Measurements from ENCODE around the gene NEK4. TPM values are rescaled to one million over a fixed set of nuclear protein-coding genes. Genes with fewer than 3 reads are reported as not detected.

Gene NEK4
- total and polyA plus RNA-seq, 10 of the 15 experiments (the other 5 are each of a cell fraction or from before 2014, with no cell fraction given), result 7.0 to 29.1 (median 16.4) TPM

DNA sequence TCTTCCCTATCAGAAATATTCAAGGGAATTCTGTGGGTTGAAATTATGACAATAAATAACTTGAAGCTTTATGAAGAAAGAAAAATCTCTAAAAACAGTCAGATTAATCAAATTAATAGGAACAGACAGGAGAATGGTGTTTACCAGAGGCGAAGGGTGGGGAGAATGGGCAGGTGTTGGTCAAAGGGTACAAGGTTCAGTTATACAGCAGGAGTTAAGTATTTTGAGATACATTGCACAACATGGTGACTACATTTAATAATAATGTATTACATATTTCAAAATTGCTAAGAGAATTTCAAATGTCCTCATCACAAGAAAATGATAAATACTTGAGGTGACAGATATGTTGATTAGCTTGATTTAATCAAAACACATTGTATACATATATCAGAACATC lies 46.2 kb downstream of the NEK4 start:
- RAD21 ChIA-PET (ENCODE audit: unreplicated experiment), result no interaction called here
- no peaks in the 10 kb centered on the region for H3K79me2 ChIP-seq (ENCODE audit: control insufficient read depth, insufficient read depth, low read length)
- no TSS peak for BruUV-seq (replicated peaks)
- H3K9ac ChIP-seq (ENCODE audit: control insufficient read depth, insufficient read depth, low read length), result no peak overlapping the region
- intact Hi-C loops (cut with micrococcal nuclease; ENCODE audit: unreplicated experiment), result no loop called here
- POLR2A ChIA-PET, result interaction anchor here (0.5 to 1.0 kb wide), 2 partner anchors 12 to 157 kb away, joined by 3 read pairs; no protein-coding TSS in a partner anchor
- H4K20me1 ChIP-seq (ENCODE audit: control insufficient read depth, insufficient read depth), result no peaks in the 10 kb centered on the region
- peaks cover 3% of the 10 kb centered on the region; the same call in 2 of the 3 replicates for H3K9me3 ChIP-seq (replicated peaks; ENCODE audit: control insufficient read depth, insufficient read depth, low read length)
- SMC1A ChIA-PET (ENCODE audit: uncharacterized antibody, unreplicated experiment), result interaction anchor here (1.0 to 1.1 kb wide), 2 partner anchors 13 to 28 kb away, joined by 3 read pairs; no protein-coding TSS in a partner anchor
- no peak overlapping the region for H2AFZ ChIP-seq (ENCODE audit: control insufficient read depth, low read depth, low read length)
- ATAC-seq (no peak), FAIRE-seq (no peak), DNase-seq (ENCODE audit: low read depth, low spot score) (no peak)
- peaks cover 27% of the 10 kb centered on the region for H3K4me1 ChIP-seq (ENCODE audit: control insufficient read depth, insufficient read depth, low read length)
- no peaks in the 10 kb centered on the region for H3K36me3 ChIP-seq (ENCODE audit: control insufficient read depth in 2 of 2, insufficient read depth in 2 of 2, low read length in 1 of 2)
- no peak overlapping the region for H3K27ac ChIP-seq (ENCODE audit: control insufficient read depth, insufficient read depth)
- TF ChIP-seq NR2C2 (IDR thresholded peaks at IDR 0.05; ENCODE audit: borderline replicate concordance, control insufficient read depth, insufficient read length, low read depth), result no peak
- in situ Hi-C loops (cut with MboI), result no loop called here
- CTCF ChIA-PET, result no interaction called here
- no peak overlapping the region for H3K4me3 ChIP-seq
- 100% methylated on average over 1 of the region's 1 CpG for WGBS (ENCODE audit: insufficient coverage, insufficient replicate concordance, low lambda C conversion rate, missing lambda C conversion rate)
- H3K4me2 ChIP-seq (ENCODE audit: control insufficient read depth, insufficient read depth), result no peak overlapping the region
- no peaks in the 10 kb centered on the region for H3K27me3 ChIP-seq (replicated peaks in 1 of 2; ENCODE audit: control insufficient read depth in 2 of 2, insufficient read depth in 2 of 2, low read length in 1 of 2)

DNA sequence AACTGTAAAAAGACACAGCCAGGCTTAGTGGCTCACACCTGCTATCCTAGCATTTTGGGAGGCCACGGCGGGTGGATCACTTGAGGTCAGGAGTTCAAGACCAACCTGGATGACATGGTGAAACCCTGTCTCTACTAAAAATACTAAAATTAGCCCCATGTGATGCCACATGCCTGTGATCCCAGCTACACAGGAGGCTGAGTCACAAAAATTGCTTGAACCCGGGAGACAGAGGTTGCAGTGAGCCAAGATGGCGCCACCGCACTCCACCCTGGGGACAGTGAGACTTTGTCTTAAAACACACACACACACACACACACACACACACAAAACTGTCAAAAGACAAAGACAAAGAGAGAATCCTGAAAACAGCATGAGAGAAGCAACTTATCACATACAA lies 46.8 kb downstream of the NEK4 start:
- no peak for FAIRE-seq
- DNase-seq (ENCODE audit: low read depth, low spot score), result no peak
- Histone ChIP-seq H2AFZ (ENCODE audit: control insufficient read depth, low read depth, low read length) (no peak overlapping the region), H3K36me3 (ENCODE audit: control insufficient read depth in 2 of 2, insufficient read depth in 2 of 2, low read length in 1 of 2) (no peaks in the 10 kb centered on the region), H3K4me2 (ENCODE audit: control insufficient read depth, insufficient read depth) (no peak overlapping the region), H3K4me1 (ENCODE audit: control insufficient read depth, insufficient read depth, low read length) (peaks cover 27% of the 10 kb centered on the region), H3K27ac (ENCODE audit: control insufficient read depth, insufficient read depth) (no peak overlapping the region), H3K9me3 (replicated peaks; ENCODE audit: control insufficient read depth, insufficient read depth, low read length) (peaks cover 2% of the 10 kb centered on the region; the same call in 2 of the 3 replicates), H3K27me3 (replicated peaks in 1 of 2; ENCODE audit: control insufficient read depth in 2 of 2, insufficient read depth in 2 of 2, low read length in 1 of 2) (no peaks in the 10 kb centered on the region), H3K9ac (ENCODE audit: control insufficient read depth, insufficient read depth, low read length) (no peak overlapping the region), H3K4me3 (no peak overlapping the region), H3K79me2 (ENCODE audit: control insufficient read depth, insufficient read depth, low read length) (no peaks in the 10 kb centered on the region), H4K20me1 (ENCODE audit: control insufficient read depth, insufficient read depth) (no peaks in the 10 kb centered on the region)
- ChIA-PET POLR2A (no interaction called here), RAD21 (ENCODE audit: unreplicated experiment) (no interaction called here), CTCF (no interaction called here), SMC1A (ENCODE audit: uncharacterized antibody, unreplicated experiment) (interaction anchor here (1.1 kb wide), 1 partner anchor 27 kb away, joined by 3 read pairs; no protein-coding TSS in a partner anchor)
- intact Hi-C loops (cut with micrococcal nuclease; ENCODE audit: unreplicated experiment), result no loop called here
- 93% methylated on average over 5 of the region's 5 CpGs for WGBS (ENCODE audit: insufficient coverage, insufficient replicate concordance, low lambda C conversion rate, missing lambda C conversion rate)
- no peak for ATAC-seq
- in situ Hi-C loops (cut with MboI), result no loop called here
- BruUV-seq (replicated peaks), result no TSS peak
- TF ChIP-seq POU2F2 (IDR thresholded peaks at IDR 0.05; ENCODE audit: borderline replicate concordance, low read depth, low read length), result no peak
- TF ChIP-seq SMAD1 (IDR thresholded peaks at IDR 0.05; ENCODE audit: low read depth, partially characterized antibody), result no peak
- no peak for TF ChIP-seq IRF4 (IDR thresholded peaks at IDR 0.05; ENCODE audit: low read depth, low read length)
- no peak for TF ChIP-seq CBX3 (IDR thresholded peaks at IDR 0.05; ENCODE audit: borderline replicate concordance, low read depth)
- TF ChIP-seq, protein P1, sequence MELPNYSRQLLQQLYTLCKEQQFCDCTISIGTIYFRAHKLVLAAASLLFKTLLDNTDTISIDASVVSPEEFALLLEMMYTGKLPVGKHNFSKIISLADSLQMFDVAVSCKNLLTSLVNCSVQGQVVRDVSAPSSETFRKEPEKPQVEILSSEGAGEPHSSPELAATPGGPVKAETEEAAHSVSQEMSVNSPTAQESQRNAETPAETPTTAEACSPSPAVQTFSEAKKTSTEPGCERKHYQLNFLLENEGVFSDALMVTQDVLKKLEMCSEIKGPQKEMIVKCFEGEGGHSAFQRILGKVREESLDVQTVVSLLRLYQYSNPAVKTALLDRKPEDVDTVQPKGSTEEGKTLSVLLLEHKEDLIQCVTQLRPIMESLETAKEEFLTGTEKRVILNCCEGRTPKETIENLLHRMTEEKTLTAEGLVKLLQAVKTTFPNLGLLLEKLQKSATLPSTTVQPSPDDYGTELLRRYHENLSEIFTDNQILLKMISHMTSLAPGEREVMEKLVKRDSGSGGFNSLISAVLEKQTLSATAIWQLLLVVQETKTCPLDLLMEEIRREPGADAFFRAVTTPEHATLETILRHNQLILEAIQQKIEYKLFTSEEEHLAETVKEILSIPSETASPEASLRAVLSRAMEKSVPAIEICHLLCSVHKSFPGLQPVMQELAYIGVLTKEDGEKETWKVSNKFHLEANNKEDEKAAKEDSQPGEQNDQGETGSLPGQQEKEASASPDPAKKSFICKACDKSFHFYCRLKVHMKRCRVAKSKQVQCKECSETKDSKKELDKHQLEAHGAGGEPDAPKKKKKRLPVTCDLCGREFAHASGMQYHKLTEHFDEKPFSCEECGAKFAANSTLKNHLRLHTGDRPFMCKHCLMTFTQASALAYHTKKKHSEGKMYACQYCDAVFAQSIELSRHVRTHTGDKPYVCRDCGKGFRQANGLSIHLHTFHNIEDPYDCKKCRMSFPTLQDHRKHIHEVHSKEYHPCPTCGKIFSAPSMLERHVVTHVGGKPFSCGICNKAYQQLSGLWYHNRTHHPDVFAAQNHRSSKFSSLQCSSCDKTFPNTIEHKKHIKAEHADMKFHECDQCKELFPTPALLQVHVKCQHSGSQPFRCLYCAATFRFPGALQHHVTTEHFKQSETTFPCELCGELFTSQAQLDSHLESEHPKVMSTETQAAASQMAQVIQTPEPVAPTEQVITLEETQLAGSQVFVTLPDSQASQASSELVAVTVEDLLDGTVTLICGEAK (IDR thresholded peaks at IDR 0.05; ENCODE audit: borderline replicate concordance), result no peak
- TF ChIP-seq SRF (IDR thresholded peaks at IDR 0.05; ENCODE audit: low read depth in 2 of 2, low read length in 2 of 2), result no peak
- TF ChIP-seq MTA3 (IDR thresholded peaks at IDR 0.05; ENCODE audit: borderline replicate concordance, low read length), result no peak
- no peak for TF ChIP-seq ZBTB11 (CRISPR knock-in tag; IDR thresholded peaks at IDR 0.05)
- TF ChIP-seq MYB (IDR thresholded peaks at IDR 0.05; ENCODE audit: borderline replicate concordance, low read depth, low read length), result no peak

All from GM12878 (cell line).